IPS-18c (cell line): ENCODE measurements around the gene GLRB.

ENCODE experiments used
- H3K4me3 ChIP-seq: 2 replicates; pipeline ENCODE4 v1.7.0; 2013; ENCODE audit warnings: low read depth, mild to moderate bottlenecking, low read length, moderate library complexity; ENCODE audit not compliant: insufficient read depth
- H3K9me3 ChIP-seq: one replicate; pipeline ENCODE4 v1.6.1; 2013; ENCODE audit warnings: mild to moderate bottlenecking, low read length, moderate library complexity; ENCODE audit not compliant: control insufficient read depth, insufficient read depth

The GLRB gene

GRCh38 chr4:157217708-157218107 is 141.8 kb downstream of the GLRB start:
- H3K9me3 ChIP-seq = no peaks in the 10 kb centered on the region
- no peak overlapping the region for H3K4me3 ChIP-seq

GRCh38 chr4:157219711-157220370 is 143.9 kb downstream of the GLRB start:
- no peak overlapping the region; the same call in 1 of the 2 replicates for H3K4me3 ChIP-seq

GRCh38 chr4:157220371-157220881 is 144.5 kb downstream of the GLRB start, which contains the start of gene GRIA2:
Gene GRIA2 (plus strand): TSS chr4:157220728. CDS start chr4:157221043, 315 bp downstream.
- Histone ChIP-seq H3K9me3 (no peaks in the 10 kb centered on the region), H3K4me3 (peak within 1 kb of the TSS; percentile 66)

More at GRCh38 chr4:157219711-157220370, 143.9 kb downstream of the GLRB start:
- H3K9me3 ChIP-seq = no peaks in the 10 kb centered on the region

GRCh38 chr4:157221426-157221894 is 145.5 kb downstream of the GLRB start:
- H3K4me3 ChIP-seq = peak overlapping the region; percentile 66
- no peaks in the 10 kb centered on the region for H3K9me3 ChIP-seq
